HG03575 (cell line): ENCODE measurements around the gene MRPS35.
A peak's percentile ranks its signal among the peaks of the same experiment; 100 is the strongest.
"Not testable (repeated sequence)": the region's sequence is repeated elsewhere in the genome, so short reads cannot be mapped to it uniquely, and the experiment has no call there.

Experiments used
- ATAC-seq: cut with Tn5 transposase; IDR thresholded peaks from one replicate; pipeline ENCODE4 v1.9.1; 2021; ENCODE audit not compliant: unreplicated experiment, insufficient number of reproducible peaks, low FRiP score; ENCODE audit errors: extremely low read depth

The MRPS35 gene

DNA sequence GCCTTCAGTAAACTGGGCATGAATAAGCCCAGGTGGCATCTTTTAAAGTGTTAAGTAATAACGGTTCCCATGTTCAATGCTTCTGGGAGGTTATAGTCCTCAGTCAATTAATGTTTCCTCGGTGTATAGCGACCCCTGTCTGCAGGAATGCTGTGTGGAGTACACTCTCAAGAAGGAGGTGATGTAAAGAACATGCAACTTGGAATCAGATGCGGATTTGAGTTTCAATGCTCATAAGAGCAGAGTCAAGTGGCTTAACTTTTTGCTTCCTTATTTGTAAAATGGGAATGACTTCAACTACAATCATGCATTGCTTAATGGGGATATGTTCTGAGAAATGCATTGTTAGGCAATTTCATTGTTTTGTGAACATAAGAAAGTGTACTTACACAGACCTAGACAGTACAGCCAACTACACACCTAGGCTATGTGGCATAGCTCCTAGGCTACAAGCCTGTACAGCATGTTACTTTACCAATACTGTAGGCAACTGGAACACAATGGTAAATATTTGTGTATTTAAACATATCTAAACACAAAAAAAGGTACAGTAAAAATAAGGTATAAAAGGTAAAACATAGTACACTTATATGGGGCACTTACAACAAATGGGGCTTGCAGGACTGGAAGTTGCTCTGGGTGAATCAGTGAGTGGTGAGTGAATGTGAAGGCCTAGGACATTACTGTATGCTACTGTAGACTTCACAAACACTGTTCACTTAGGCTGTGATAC is 6.7 kb upstream of the MRPS35 start:
- ATAC-seq = peak; percentile 67

DNA sequence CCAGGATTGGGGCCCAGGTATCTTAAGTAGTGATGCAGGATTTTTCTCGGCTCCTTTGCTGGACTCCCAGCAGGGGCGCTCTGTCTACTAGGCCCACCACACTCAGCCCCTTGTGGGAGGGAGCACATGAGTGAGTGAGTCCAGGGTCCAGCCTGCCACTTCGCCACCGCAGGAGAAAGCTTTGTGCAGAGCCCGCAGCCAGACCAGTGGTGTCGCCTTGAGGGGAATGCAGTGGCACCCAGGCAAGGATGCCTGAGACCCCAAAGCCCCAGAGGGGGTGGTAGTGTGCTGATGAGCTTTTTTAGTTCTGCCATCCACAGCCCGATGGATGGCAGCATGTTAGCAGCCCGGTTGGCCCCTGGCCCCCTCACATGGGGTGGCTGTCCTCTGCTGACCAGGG is 5.4 kb upstream of the MRPS35 start:
- ATAC-seq = no peak

GRCh38 chr12:27707216-27707615 is 3.4 kb upstream of the MRPS35 start:
- no peak for ATAC-seq

DNA sequence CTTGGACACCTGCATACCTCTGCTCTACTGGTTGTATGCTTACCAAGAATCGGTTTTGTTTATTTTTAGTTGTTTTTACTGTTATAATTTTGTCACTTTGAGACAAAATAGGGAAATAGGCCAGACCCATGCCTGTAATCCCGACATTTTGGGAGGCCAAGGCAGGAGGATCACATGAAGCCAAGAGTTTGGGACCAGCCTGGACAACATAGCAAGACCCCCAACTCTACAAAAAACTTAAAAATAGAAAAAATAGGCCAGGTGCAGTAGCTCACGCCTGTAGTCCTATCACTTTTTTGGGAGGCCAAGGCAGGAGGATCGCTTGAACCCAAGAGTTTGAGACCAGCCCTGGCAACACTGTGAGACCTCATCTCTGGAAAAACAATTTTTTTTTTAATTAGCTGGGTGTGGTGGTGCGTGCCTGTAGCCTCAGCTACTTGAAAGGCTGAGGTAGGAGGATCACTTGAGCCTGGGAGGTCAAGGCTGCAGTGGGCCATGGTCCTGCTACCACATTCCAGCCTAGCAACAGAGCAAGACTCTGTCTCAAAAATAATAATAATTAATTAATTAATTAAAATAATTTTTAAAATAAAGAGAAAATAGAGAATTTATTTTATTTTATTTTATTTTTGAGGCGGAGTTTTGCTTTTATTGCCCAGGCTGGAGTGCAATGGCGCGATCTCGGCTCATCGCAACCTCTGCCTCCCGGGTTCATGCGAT is 1.3 kb upstream of the MRPS35 start:
- ATAC-seq = no peak

DNA sequence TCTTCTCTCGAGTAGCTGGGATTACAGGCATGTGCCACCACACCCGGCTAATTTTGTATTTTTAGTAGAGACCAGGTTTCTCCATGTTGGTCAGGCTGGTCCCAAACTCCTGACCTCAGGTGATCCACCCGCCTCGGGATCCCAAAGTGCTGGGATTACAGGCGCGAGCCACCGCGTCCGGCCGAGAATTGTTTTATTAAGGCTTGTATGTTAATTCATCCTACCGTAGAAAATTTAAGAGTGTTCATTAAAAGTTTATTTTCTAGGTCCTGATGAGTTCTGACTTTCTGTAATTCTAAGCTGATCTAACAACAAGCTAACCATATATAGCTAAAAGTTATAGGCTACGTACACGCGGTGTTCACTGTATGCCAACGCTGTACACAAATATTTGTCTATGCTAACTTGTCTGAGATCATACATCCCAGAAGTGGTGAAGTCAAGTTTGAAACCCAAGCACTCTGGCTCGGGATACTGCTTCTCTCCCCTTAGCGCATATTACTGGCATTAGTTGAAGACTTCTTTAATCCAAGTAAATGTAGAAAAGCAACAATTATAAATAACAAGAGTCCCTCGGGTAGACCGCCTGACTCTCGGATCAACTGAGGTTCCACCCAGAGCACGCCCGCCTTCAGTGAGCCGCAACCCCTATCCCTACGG is 570 bp upstream of the MRPS35 start:
- ATAC-seq = peak; percentile 22

DNA sequence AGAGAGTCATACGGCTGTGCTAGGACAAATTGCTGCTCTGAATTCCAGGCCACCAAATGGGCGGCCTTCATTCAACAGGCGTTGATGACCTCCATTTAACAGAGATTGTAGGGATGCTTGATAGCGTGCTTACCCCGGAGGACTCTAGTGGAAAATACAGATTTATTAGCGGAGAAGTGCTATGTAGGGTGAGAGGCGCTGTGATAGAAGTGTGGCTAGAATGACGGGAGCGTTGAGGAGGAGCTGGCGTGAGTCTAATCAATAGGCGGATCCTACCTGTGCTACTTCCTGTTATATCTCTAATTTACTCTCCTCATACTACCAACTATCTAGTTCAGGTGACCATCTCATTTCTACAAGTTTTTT is 668 bp downstream of the MRPS35 start:
- ATAC-seq = no peak

GRCh38 chr12:27711967-27712366 is 1.3 kb downstream of the MRPS35 start:
- ATAC-seq = no peak

DNA sequence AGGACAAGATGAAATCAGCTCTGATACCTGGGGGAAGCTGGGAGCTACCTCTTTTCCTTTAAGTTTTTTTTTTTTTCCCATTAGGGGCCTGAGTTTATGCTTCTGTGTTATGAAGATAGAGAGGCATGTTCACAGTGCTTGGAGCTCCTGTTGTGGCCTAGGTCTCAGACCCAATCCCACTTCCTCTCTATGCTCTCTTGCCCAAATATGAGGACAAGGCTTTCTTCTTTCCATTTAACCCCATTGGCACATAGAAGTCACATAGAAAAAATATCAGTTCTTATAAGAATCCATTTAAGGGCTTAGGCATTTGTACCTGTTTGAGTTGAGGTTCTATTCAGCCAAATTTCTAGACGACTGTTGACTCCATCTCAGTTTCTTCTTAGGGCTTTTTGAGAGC is 12.6 kb downstream of the MRPS35 start:
- ATAC-seq = no peak

DNA sequence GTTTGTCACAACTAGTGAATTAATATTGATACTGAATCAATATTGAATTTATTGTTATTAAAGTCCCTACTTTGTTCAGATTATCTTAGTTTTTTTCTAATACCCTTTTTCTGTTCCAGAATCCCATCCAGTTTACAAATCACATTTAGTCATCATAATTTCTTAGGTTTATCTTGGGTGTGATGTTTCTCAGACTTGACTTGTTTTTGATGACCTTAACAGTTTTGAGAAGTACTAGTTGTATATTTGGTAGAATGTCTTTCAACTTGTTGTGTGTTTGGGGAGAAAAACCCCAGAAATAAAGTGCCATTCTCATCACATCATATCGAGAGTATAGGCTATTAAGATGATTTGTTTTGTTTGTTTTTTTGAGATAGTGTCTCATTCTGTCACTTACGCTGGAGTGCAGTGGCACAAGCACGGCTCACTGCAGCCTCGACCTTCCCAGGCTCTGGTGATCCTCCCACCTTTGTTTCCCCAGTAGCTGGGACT is 19.5 kb downstream of the MRPS35 start:
- ATAC-seq = no peak

- ATAC-seq = no peak
Observed at GRCh38 chr12:27732281-27732680, 21.6 kb downstream of the MRPS35 start.

- ATAC-seq = no peak
Observed at GRCh38 chr12:27733052-27733656, 22.5 kb downstream of the MRPS35 start.

DNA sequence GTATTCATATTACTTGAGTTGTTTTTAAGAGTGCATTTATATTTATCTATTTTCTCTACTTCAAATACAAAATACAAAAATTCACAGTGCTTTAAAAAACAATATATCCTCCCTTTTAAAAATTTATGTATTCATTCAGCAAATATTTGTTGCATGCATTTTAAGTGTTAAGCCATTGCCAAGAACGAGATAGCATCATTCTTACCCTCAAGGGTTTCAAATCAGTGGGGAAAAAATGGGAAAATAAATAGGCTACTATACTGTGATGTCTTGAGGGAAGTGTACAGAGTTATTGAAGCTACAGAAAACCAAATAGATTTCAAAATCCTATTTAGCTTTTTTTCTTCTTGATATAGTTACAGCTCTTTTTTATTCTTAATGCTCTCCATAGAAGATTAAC is 23.2 kb downstream of the MRPS35 start:
- no peak for ATAC-seq

GRCh38 chr12:27734321-27734720 is 23.7 kb downstream of the MRPS35 start:
- ATAC-seq = not testable (repeated sequence)

- ATAC-seq = no peak
Observed at GRCh38 chr12:27743601-27744000, 33.0 kb downstream of the MRPS35 start.

- not testable (repeated sequence) for ATAC-seq
Observed at GRCh38 chr12:27745734-27746133, 35.1 kb downstream of the MRPS35 start.

GRCh38 chr12:27747111-27747820 is 36.6 kb downstream of the MRPS35 start:
- no peak for ATAC-seq

- ATAC-seq = no peak
Observed at GRCh38 chr12:27751386-27752047, 40.9 kb downstream of the MRPS35 start.

GRCh38 chr12:27754795-27755194 is 44.2 kb downstream of the MRPS35 start:
- ATAC-seq = no peak
